SK-N-SH treated with all-trans-retinoic acid at 6 μM for 48 hours (cell line): ENCODE results near the gene SORL1.
A peak's percentile ranks its signal among the peaks of the same experiment; 100 is the strongest.

Source experiments
- ATAC-seq: fragments of 200-7000 bp; cut with Tn5 transposase; 3 replicates; pipeline ENCODE4 v1.9.1; 2020; ENCODE audit warnings: mild to moderate bottlenecking, moderate library complexity
- ARNTL ChIP-seq: fragments of 450-650 bp; formaldehyde crosslinking; IDR thresholded peaks from 2 replicates; pipeline ENCODE4 v1.5.0; 2020; ENCODE audit warnings: low read depth, mild to moderate bottlenecking, moderate library complexity, borderline replicate concordance
- BACH2 ChIP-seq: fragments of 250-450 bp; sonication (Bioruptor Pico); IDR thresholded peaks from 2 replicates; pipeline ENCODE4 v1.9.0; 2021; ENCODE audit warnings: mild to moderate bottlenecking, borderline replicate concordance
- CREB5 ChIP-seq: fragments of 250-450 bp; sonication (Bioruptor Pico); IDR thresholded peaks from 2 replicates; pipeline ENCODE4 v1.5.1; 2020; ENCODE audit warnings: low read depth, mild to moderate bottlenecking, moderate library complexity
- CSDC2 ChIP-seq: fragments of 250-450 bp; sonication (Bioruptor Pico); IDR thresholded peaks from 2 replicates; pipeline ENCODE4 v1.5.0; 2020; ENCODE audit warnings: mild to moderate bottlenecking, moderate library complexity
- CSRNP3 ChIP-seq: fragments of 250-450 bp; sonication (Bioruptor Pico); IDR thresholded peaks from 2 replicates; pipeline ENCODE4 v1.5.1; 2021; ENCODE audit warnings: mild to moderate bottlenecking, moderate library complexity
- ESRRG ChIP-seq: fragments of 250-450 bp; sonication (Bioruptor Pico); IDR thresholded peaks from 2 replicates; pipeline ENCODE4 v1.6.1; 2021; ENCODE audit warnings: mild to moderate bottlenecking
- GLIS3 ChIP-seq: fragments of 250-450 bp; sonication (Bioruptor Pico); IDR thresholded peaks from 2 replicates; pipeline ENCODE4 v1.5.0; 2020; ENCODE audit warnings: mild to moderate bottlenecking, moderate library complexity
- ISL1 ChIP-seq: fragments of 250-450 bp; sonication (Bioruptor Pico); IDR thresholded peaks from 2 replicates; pipeline ENCODE4 v2.1.2; 2022; ENCODE audit warnings: mild to moderate bottlenecking, moderate library complexity
- OSR1 ChIP-seq: fragments of 250-450 bp; sonication (Bioruptor Pico); IDR thresholded peaks from 2 replicates; pipeline ENCODE4 v1.8.0; 2022; ENCODE audit warnings: moderate library complexity, mild to moderate bottlenecking, inconsistent platforms
- PATZ1 ChIP-seq: fragments of 250-450 bp; sonication (Bioruptor Pico); IDR thresholded peaks from 2 replicates; pipeline ENCODE4 v1.8.0; 2020; ENCODE audit warnings: mild to moderate bottlenecking, moderate library complexity, borderline replicate concordance
- RARB ChIP-seq: fragments of 250-450 bp; sonication (Bioruptor Pico); IDR thresholded peaks from 2 replicates; pipeline ENCODE4 v1.8.0; 2021; ENCODE audit warnings: mild to moderate bottlenecking, moderate library complexity
- SNAI2 ChIP-seq: fragments of 250-450 bp; sonication (Bioruptor Pico); IDR thresholded peaks from 2 replicates; pipeline ENCODE4 v1.5.0; 2020; ENCODE audit warnings: mild to moderate bottlenecking, moderate library complexity
- TCF4 ChIP-seq: fragments of 250-450 bp; sonication (Bioruptor Pico); IDR thresholded peaks from 2 replicates; pipeline ENCODE4 v1.8.0; 2021; ENCODE audit warnings: mild to moderate bottlenecking, moderate library complexity, borderline replicate concordance
- TOX ChIP-seq: fragments of 250-450 bp; sonication (Bioruptor Pico); IDR thresholded peaks from 2 replicates; pipeline ENCODE4 v1.8.0; 2021; ENCODE audit warnings: mild to moderate bottlenecking, moderate library complexity, borderline replicate concordance
- TSHZ2 ChIP-seq: fragments of 250-450 bp; sonication (Bioruptor Pico); IDR thresholded peaks from 2 replicates; pipeline ENCODE4 v1.5.0; 2020; ENCODE audit warnings: mild to moderate bottlenecking, moderate library complexity
- ZC3H10 ChIP-seq: fragments of 250-450 bp; sonication (Bioruptor Pico); IDR thresholded peaks from 2 replicates; pipeline ENCODE4 v1.5.1; 2021; ENCODE audit warnings: mild to moderate bottlenecking, moderate library complexity
- ZFP3 ChIP-seq: fragments of 250-450 bp; sonication (Bioruptor Pico); IDR thresholded peaks from 2 replicates; pipeline ENCODE4 v1.5.0; 2020; ENCODE audit warnings: mild to moderate bottlenecking, moderate library complexity
- ZFP30 ChIP-seq: fragments of 450-650 bp; formaldehyde crosslinking; IDR thresholded peaks from 2 replicates; pipeline ENCODE4 v1.5.0; 2022; ENCODE audit warnings: mild to moderate bottlenecking, moderate library complexity
- ZNF70 ChIP-seq: fragments of 450-650 bp; formaldehyde crosslinking; IDR thresholded peaks from 2 replicates; pipeline ENCODE4 v1.5.0; 2020; ENCODE audit warnings: mild to moderate bottlenecking, moderate library complexity
- ZNF8 ChIP-seq: fragments of 450-650 bp; formaldehyde crosslinking; IDR thresholded peaks from 2 replicates; pipeline ENCODE4 v1.5.0; 2020; ENCODE audit warnings: mild to moderate bottlenecking, moderate library complexity
- TF ChIP-seq, protein P1 (sequence below): fragments of 250-450 bp; sonication (Bioruptor Pico); IDR thresholded peaks from 2 replicates; pipeline ENCODE4 v1.8.0; 2021; ENCODE audit warnings: low read depth, mild to moderate bottlenecking, moderate library complexity, borderline replicate concordance

SORL1 gene

DNA sequence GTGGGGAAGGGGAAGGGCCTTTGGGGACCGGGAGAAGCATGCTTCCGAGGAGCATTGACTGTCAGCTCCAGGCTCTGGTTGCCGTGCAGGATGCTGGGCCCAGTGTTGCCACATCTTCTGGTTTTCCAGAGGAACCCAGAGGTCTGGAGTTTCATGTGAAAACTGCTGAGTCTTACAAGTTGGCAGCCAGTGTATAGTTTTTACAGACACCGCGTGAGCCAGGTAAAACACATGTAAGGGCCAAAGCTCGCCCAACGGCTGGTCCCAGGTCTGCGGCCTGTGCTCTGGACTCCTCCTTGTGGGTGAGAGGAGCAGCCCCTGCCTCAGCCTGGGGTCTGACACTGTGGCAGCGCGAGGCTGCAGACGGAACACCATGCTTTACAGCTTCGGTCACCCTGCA, 19.1 kb downstream of the SORL1 start:
- no peak for ATAC-seq
- TF ChIP-seq ESRRG (CRISPR knock-in tag) = no peak
- no peak for TF ChIP-seq ISL1 (CRISPR knock-in tag)
- no peak for TF ChIP-seq ZNF70 (CRISPR knock-in tag)
- TF ChIP-seq CSDC2 (CRISPR knock-in tag) = no peak
- no peak for TF ChIP-seq ZNF8 (CRISPR knock-in tag)
- TF ChIP-seq BACH2 (CRISPR knock-in tag) = no peak
- no peak for TF ChIP-seq TOX
- no peak for TF ChIP-seq OSR1 (CRISPR knock-in tag)
- no peak for TF ChIP-seq TCF4
- no peak for TF ChIP-seq CREB5 (CRISPR knock-in tag)
- no peak for TF ChIP-seq ZFP30 (CRISPR knock-in tag)
- TF ChIP-seq SNAI2 (CRISPR knock-in tag) = no peak

DNA sequence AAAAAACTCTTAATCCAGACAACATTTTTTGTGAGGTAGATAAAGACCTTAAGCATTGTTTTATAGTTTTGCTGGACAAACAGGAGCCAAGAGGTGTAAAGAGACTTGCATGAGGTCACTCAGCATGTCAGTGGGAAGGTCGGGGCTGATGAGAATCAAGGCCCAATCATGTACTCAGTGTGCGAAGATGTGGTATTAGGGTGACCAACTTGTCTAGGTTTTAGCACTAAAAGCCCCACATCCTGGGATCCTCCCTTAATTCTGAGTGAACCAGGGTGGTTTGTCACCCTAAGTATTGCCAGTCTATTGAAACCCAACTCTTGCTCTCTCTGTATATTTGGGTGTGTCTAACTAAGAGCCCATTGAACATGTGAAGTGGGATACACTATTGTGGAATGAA, 20.2 kb downstream of the SORL1 start:
- TF ChIP-seq ZNF70 (CRISPR knock-in tag) = no peak
- TF ChIP-seq TCF4 = no peak
- no peak for TF ChIP-seq RARB (CRISPR knock-in tag)
- no peak for TF ChIP-seq ISL1 (CRISPR knock-in tag)
- TF ChIP-seq TSHZ2 (CRISPR knock-in tag) = no peak
- no peak for TF ChIP-seq GLIS3 (CRISPR knock-in tag)
- TF ChIP-seq CREB5 (CRISPR knock-in tag) = no peak
- TF ChIP-seq ZNF8 (CRISPR knock-in tag) = no peak
- no peak for TF ChIP-seq ARNTL (CRISPR knock-in tag)
- no peak for TF ChIP-seq CSDC2 (CRISPR knock-in tag)
- TF ChIP-seq ZFP30 (CRISPR knock-in tag) = no peak
- TF ChIP-seq ZC3H10 = no peak
- no peak for TF ChIP-seq OSR1 (CRISPR knock-in tag)
- TF ChIP-seq TOX = no peak
- TF ChIP-seq SNAI2 (CRISPR knock-in tag) = no peak
- ATAC-seq = no peak

DNA sequence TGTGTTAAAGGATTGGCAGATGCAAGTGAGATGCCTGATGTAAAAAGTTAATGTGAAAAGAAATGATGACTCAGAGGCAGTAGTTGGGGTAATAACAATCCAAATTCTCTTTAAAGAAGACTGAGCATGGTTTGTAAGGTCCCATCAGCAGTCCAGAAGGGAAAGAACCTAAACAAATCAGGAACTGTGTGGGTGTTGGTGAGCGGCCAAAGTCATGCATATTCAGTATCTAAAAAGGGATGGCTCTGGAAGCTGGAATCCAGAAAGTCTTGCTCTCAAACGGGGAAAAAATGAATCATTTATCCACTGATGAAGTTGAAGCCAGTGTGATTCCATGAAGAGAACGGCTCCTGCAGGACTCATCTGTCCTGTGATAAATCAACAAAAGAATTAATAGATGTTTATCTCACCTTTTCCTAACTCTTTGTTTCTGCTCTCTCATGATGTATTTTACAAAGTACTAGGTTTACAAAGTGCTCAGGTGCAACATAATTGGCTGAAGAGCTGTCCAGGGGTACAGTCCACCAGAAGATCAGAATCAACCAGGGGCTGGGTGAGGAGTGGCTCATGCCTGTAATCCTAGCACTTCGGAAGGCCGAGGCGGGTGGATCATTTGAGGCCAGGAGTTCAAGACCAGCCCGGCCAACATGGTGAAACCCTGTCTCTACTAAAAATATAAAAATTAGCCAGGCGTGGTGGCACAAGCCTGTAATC, 21.1 kb downstream of the SORL1 start:
- ATAC-seq = peak; percentile 41; the same call in 2 of the 3 replicates
- TF ChIP-seq TOX (no peak), CSDC2 (CRISPR knock-in tag) (no peak), PATZ1 (CRISPR knock-in tag) (no peak), GLIS3 (CRISPR knock-in tag) (no peak), ISL1 (CRISPR knock-in tag) (no peak), CSRNP3 (CRISPR knock-in tag) (no peak), ZFP3 (CRISPR knock-in tag) (no peak), OSR1 (CRISPR knock-in tag) (no peak), TCF4 (no peak), ARNTL (CRISPR knock-in tag) (no peak)
- TF ChIP-seq, protein P1, sequence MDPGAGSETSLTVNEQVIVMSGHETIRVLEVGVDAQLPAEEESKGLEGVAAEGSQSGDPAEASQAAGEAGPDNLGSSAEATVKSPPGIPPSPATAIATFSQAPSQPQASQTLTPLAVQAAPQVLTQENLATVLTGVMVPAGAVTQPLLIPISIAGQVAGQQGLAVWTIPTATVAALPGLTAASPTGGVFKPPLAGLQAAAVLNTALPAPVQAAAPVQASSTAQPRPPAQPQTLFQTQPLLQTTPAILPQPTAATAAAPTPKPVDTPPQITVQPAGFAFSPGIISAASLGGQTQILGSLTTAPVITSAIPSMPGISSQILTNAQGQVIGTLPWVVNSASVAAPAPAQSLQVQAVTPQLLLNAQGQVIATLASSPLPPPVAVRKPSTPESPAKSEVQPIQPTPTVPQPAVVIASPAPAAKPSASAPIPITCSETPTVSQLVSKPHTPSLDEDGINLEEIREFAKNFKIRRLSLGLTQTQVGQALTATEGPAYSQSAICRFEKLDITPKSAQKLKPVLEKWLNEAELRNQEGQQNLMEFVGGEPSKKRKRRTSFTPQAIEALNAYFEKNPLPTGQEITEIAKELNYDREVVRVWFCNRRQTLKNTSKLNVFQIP (CRISPR knock-in tag) = no peak
